Neural progenitor cell (in vitro differentiated cells): ENCODE measurements around the gene BDH1.

Source experiments
- EZH2 ChIP-seq: fragments of 200-600 bp; sonication (generic); IDR thresholded peaks from 2 replicates; pipeline ENCODE4 v1.6.1; 2017; ENCODE audit warnings: antibody characterized with exemption, mild to moderate bottlenecking, moderate library complexity
- TF ChIP-seq, protein P1 (sequence below): fragments of 200-600 bp; sonication (generic); IDR thresholded peaks from 2 replicates; pipeline ENCODE4 v1.5.1; 2017; ENCODE audit warnings: antibody characterized with exemption, mild to moderate bottlenecking

DNA sequence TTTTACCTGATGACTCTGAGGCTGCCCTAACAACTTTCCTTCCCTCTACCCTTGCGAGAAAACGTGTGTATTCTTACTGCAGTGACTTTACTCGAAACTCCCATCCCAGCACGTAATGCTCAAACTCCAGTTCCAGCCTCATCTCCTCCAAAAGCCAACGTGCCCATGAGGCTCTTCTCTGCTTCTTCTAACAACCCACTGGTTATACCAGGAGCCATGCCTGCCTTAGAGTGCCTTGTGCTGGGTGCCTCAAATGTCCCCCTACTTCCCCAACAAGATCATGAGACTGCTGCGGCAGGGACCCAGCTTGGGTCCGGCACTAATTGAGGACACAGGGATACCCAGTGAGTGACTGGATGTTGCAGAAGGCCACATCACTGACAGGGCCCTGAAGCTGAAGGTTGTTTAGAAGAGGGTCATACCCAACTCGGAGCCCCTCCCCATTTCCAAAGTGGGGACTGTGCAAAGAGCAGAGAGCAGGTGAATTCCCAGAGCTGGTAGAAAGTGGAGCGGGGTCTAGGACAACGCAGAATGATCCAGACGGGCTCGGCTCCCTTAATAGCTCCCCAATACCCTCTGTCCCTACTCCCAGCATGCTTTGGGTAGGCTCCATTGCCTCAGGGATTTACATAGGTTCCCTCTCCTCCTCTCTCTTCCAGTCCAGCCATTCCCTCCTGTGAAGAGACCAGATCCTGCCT is 71.4 kb downstream of the BDH1 start:
- TF ChIP-seq, protein P1, sequence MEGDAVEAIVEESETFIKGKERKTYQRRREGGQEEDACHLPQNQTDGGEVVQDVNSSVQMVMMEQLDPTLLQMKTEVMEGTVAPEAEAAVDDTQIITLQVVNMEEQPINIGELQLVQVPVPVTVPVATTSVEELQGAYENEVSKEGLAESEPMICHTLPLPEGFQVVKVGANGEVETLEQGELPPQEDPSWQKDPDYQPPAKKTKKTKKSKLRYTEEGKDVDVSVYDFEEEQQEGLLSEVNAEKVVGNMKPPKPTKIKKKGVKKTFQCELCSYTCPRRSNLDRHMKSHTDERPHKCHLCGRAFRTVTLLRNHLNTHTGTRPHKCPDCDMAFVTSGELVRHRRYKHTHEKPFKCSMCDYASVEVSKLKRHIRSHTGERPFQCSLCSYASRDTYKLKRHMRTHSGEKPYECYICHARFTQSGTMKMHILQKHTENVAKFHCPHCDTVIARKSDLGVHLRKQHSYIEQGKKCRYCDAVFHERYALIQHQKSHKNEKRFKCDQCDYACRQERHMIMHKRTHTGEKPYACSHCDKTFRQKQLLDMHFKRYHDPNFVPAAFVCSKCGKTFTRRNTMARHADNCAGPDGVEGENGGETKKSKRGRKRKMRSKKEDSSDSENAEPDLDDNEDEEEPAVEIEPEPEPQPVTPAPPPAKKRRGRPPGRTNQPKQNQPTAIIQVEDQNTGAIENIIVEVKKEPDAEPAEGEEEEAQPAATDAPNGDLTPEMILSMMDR = no peak
- no peak for TF ChIP-seq EZH2
